Melanocyte of skin (primary cell): ENCODE data around the gene CATSPERD. TPM values are rescaled to one million over a fixed set of nuclear protein-coding genes. Genes with fewer than 3 reads are reported as not detected.

Experiments
- total RNA-seq, 2 donors: library from RNA; depleted of rRNA; stranded (reverse); fragments of >200 nt; gene quantifications; 2 replicates each; pipeline ENCODE4 v1.2.3, GENCODE V29; 2012

The CATSPERD gene
- not detected for total RNA-seq

GRCh38 chr19:5719961-5720790 is at the start of gene CATSPERD, which contains the start of gene LONP1:
TSS of gene CATSPERD (plus strand) at chr19:5720637. CDS start at chr19:5720738, 101 bp downstream.
TSS of gene LONP1 (minus strand) at chr19:5720146. CDS start at chr19:5720132, 14 bp downstream.

GRCh38 chr19:5680437-5681368 is 39.7 kb upstream of the CATSPERD start, which contains the start of the genes HSD11B1L and MICOS13:
TSS of gene HSD11B1L (plus strand) at chr19:5681027. CDS start at chr19:5684833, 3,806 bp downstream.
TSS of gene MICOS13 (minus strand) at chr19:5680516. CDS start at chr19:5680486, 30 bp downstream.

GRCh38 chr19:5690125-5690954 is 30.1 kb upstream of the CATSPERD start, which contains the start of gene RPL36:
TSS of gene RPL36 (plus strand) at chr19:5690295. CDS start at chr19:5690508, 213 bp downstream.

GRCh38 chr19:5784581-5785147 is 64.2 kb downstream of the CATSPERD start, which contains the start of gene PRR22:
TSS of gene PRR22 (minus strand) at chr19:5784746. CDS start at chr19:5784660, 86 bp downstream.

GRCh38 chr19:5790559-5791520 is 70.4 kb downstream of the CATSPERD start, which contains the start of gene DUS3L:
TSS of gene DUS3L (minus strand) at chr19:5791163. CDS start at chr19:5791141, 22 bp downstream.

GRCh38 chr19:5804516-5805461 is 84.4 kb downstream of the CATSPERD start, which contains the start of gene NRTN:
TSS of gene NRTN (plus strand) at chr19:5805067. CDS start at chr19:5824166, 19,099 bp downstream.

Other genes starting within 250 kb of the CATSPERD start
- under 1 TPM in 1 of 2 donors, not detected in 1; 1.00 TPM for gene TINCR, start 152.7 kb upstream of the CATSPERD start, total RNA-seq
- 10 to 100 TPM; 24.1 to 28.0 TPM for gene SAFB2, start 97.9 kb upstream of the CATSPERD start, total RNA-seq
- 10 to 100 TPM; 36.8 to 52.0 TPM for gene SAFB, start 97.6 kb upstream of the CATSPERD start, total RNA-seq
- 10 to 100 TPM; 22.6 to 32.3 TPM for gene MICOS13, start 40.1 kb upstream of the CATSPERD start, total RNA-seq
- 1 to 10 TPM; 3.0 to 7.9 TPM for gene HSD11B1L, start 39.6 kb upstream of the CATSPERD start, total RNA-seq
- gene RPL36, start 30.3 kb upstream of the CATSPERD start, total RNA-seq = 100 to 1,000 TPM; 226 to 259 TPM
- 100 to 1,000 TPM in 1 of 2 donors, 10 to 100 TPM in 1; 63.0 to 108 TPM for gene LONP1, start 491 bp upstream of the CATSPERD start, total RNA-seq
- gene PRR22, start 64.1 kb downstream of the CATSPERD start, total RNA-seq = 1 to 10 TPM in 1 of 2 donors, under 1 TPM in 1; 0.33 to 1.4 TPM
- gene DUS3L, start 70.5 kb downstream of the CATSPERD start, total RNA-seq = 10 to 100 TPM; 45.1 to 55.9 TPM
- 1 to 10 TPM; 1.0 to 2.0 TPM for gene NRTN, start 84.4 kb downstream of the CATSPERD start, total RNA-seq
- gene FUT6, start 119.1 kb downstream of the CATSPERD start, total RNA-seq = not detected
- gene FUT3, start 130.8 kb downstream of the CATSPERD start, total RNA-seq = not detected
- gene FUT5, start 149.9 kb downstream of the CATSPERD start, total RNA-seq = not detected
- 100 to 1,000 TPM; 293 to 363 TPM for gene NDUFA11, start 183.2 kb downstream of the CATSPERD start, total RNA-seq
- gene VMAC, start 184.2 kb downstream of the CATSPERD start, total RNA-seq = 1 to 10 TPM; 3.0 to 4.1 TPM
- gene CAPS, start 193.6 kb downstream of the CATSPERD start, total RNA-seq = 1 to 10 TPM in 1 of 2 donors, under 1 TPM in 1; 1.00 to 2.8 TPM